BLaER1 (cell line): Measurements from ENCODE around the gene TMEM205.
"Not testable (repeated sequence)": the region's sequence is repeated elsewhere in the genome, so short reads cannot be mapped to it uniquely, and the experiment has no call there.

ENCODE experiments used
- H3K27ac ChIP-seq: shearing (Covaris generic); formaldehyde crosslinking; 2 replicates; pipeline ENCODE4 v1.8.1; 2022
- H3K27me3 ChIP-seq: shearing (Covaris generic); formaldehyde crosslinking; 2 replicates; pipeline ENCODE4 v1.8.1; 2022
- H3K36me3 ChIP-seq: shearing (Covaris generic); formaldehyde crosslinking; 2 replicates; pipeline ENCODE4 v1.8.1; 2022
- H3K4me1 ChIP-seq: shearing (Covaris generic); formaldehyde crosslinking; 2 replicates; pipeline ENCODE4 v1.8.1; 2022
- H3K4me2 ChIP-seq: shearing (Covaris generic); formaldehyde crosslinking; 2 replicates; pipeline ENCODE4 v1.8.1; 2022
- H3K4me3 ChIP-seq: shearing (Covaris generic); formaldehyde crosslinking; 2 replicates; pipeline ENCODE4 v1.8.1; 2022
- H3K9ac ChIP-seq: shearing (Covaris generic); formaldehyde crosslinking; 2 replicates; pipeline ENCODE4 v1.8.1; 2022
- H3K9me3 ChIP-seq: shearing (Covaris generic); formaldehyde crosslinking; 2 replicates; pipeline ENCODE4 v1.8.1; 2022
- H4K20me1 ChIP-seq: shearing (Covaris generic); formaldehyde crosslinking; 2 replicates; pipeline ENCODE4 v1.8.1; 2022
- Cebpa-rat ChIP-seq: shearing (Covaris generic); IDR thresholded peaks from 2 replicates; pipeline ENCODE4 v1.8.1; 2022

The TMEM205 gene

GRCh38 chr19:11325544-11325943 is 20.5 kb downstream of the TMEM205 start:
- no peak for TF ChIP-seq Cebpa-rat
- Histone ChIP-seq H3K4me1 (peaks cover 57% of the 10 kb centered on the region), H4K20me1 (no peaks in the 10 kb centered on the region), H3K4me2 (peak overlapping the region; percentile 94; the same call in 1 of the 2 replicates), H3K27me3 (no peaks in the 10 kb centered on the region), H3K4me3 (no peak overlapping the region), H3K27ac (0 out of 2 replicates have a peak overlapping the region, but pooled peaks have one; percentile 35), H3K36me3 (peaks cover 33% of the 10 kb centered on the region), H3K9ac (no peak overlapping the region), H3K9me3 (no peaks in the 10 kb centered on the region)

- Histone ChIP-seq H3K9ac (peak overlapping the region; percentile 73), H3K4me2 (peak overlapping the region; percentile 94)
Observed at GRCh38 chr19:11324748-11325389, 21.2 kb downstream of the TMEM205 start.

GRCh38 chr19:11324079-11324661 is 21.9 kb downstream of the TMEM205 start:
- Histone ChIP-seq H3K4me2 (peak overlapping the region; percentile 94), H4K20me1 (no peaks in the 10 kb centered on the region), H3K36me3 (peaks cover 33% of the 10 kb centered on the region), H3K4me3 (peak overlapping the region; percentile 45; the same call in 1 of the 2 replicates), H3K27me3 (no peaks in the 10 kb centered on the region), H3K4me1 (peaks cover 70% of the 10 kb centered on the region), H3K9me3 (no peaks in the 10 kb centered on the region), H3K9ac (peak overlapping the region; percentile 73), H3K27ac (peak overlapping the region; percentile 92)
- peak; percentile 100 for TF ChIP-seq Cebpa-rat

More at GRCh38 chr19:11324748-11325389, 21.2 kb downstream of the TMEM205 start:
- Histone ChIP-seq H3K9me3 (no peaks in the 10 kb centered on the region), H3K27ac (peak overlapping the region; percentile 92), H3K36me3 (peaks cover 33% of the 10 kb centered on the region), H3K4me1 (peaks cover 63% of the 10 kb centered on the region), H4K20me1 (no peaks in the 10 kb centered on the region), H3K4me3 (peak overlapping the region; percentile 45; the same call in 1 of the 2 replicates), H3K27me3 (no peaks in the 10 kb centered on the region)
- no peak for TF ChIP-seq Cebpa-rat

- Histone ChIP-seq H3K4me2 (peak overlapping the region; percentile 94), H3K4me3 (peak overlapping the region; percentile 45; the same call in 1 of the 2 replicates), H3K4me1 (peaks cover 75% of the 10 kb centered on the region), H3K9me3 (no peaks in the 10 kb centered on the region), H3K9ac (peak overlapping the region; percentile 73), H3K27me3 (no peaks in the 10 kb centered on the region), H3K36me3 (peaks cover 31% of the 10 kb centered on the region), H3K27ac (peak overlapping the region; percentile 92), H4K20me1 (no peaks in the 10 kb centered on the region)
- TF ChIP-seq Cebpa-rat = no peak
Observed at GRCh38 chr19:11323601-11324078, 22.4 kb downstream of the TMEM205 start.

GRCh38 chr19:11322269-11323024 is 23.6 kb downstream of the TMEM205 start:
- H3K9ac ChIP-seq = no peak overlapping the region
- no peak for TF ChIP-seq Cebpa-rat
- H3K4me1 ChIP-seq = peaks cover 86% of the 10 kb centered on the region
- peaks cover 19% of the 10 kb centered on the region for H3K36me3 ChIP-seq
- H3K27ac ChIP-seq = no peak overlapping the region
- no peaks in the 10 kb centered on the region for H4K20me1 ChIP-seq
- H3K4me2 ChIP-seq = peak overlapping the region; percentile 94
- H3K27me3 ChIP-seq = no peaks in the 10 kb centered on the region
- no peaks in the 10 kb centered on the region for H3K9me3 ChIP-seq
- no peak overlapping the region for H3K4me3 ChIP-seq

- Histone ChIP-seq H3K4me3 (no peak overlapping the region), H3K9ac (no peak overlapping the region), H3K4me1 (peaks cover 92% of the 10 kb centered on the region), H3K4me2 (peak overlapping the region; percentile 94), H3K27ac (no peak overlapping the region), H3K36me3 (peaks cover 9% of the 10 kb centered on the region), H3K9me3 (no peaks in the 10 kb centered on the region), H3K27me3 (no peaks in the 10 kb centered on the region), H4K20me1 (no peaks in the 10 kb centered on the region)
- TF ChIP-seq Cebpa-rat = no peak
Observed at GRCh38 chr19:11321191-11322126, 24.6 kb downstream of the TMEM205 start.

GRCh38 chr19:11320278-11320995 is 25.6 kb downstream of the TMEM205 start:
- not testable (repeated sequence) for H3K4me3 ChIP-seq, H3K27me3 ChIP-seq, H3K36me3 ChIP-seq, H3K27ac ChIP-seq, H3K9me3 ChIP-seq, H4K20me1 ChIP-seq, H3K9ac ChIP-seq
- peaks cover 86% of the 10 kb centered on the region for H3K4me1 ChIP-seq
- peak overlapping the region; percentile 94 for H3K4me2 ChIP-seq

- H3K36me3 ChIP-seq = no peaks in the 10 kb centered on the region
Observed at GRCh38 chr19:11306337-11306736, 39.7 kb downstream of the TMEM205 start.

GRCh38 chr19:11304936-11305335 is 41.1 kb downstream of the TMEM205 start:
- no peak for TF ChIP-seq Cebpa-rat
- no peak overlapping the region for H3K27ac ChIP-seq
- H4K20me1 ChIP-seq = no peaks in the 10 kb centered on the region

More at GRCh38 chr19:11306337-11306736, 39.7 kb downstream of the TMEM205 start:
- no peak overlapping the region for H3K27ac ChIP-seq
- H4K20me1 ChIP-seq = no peaks in the 10 kb centered on the region
- H3K4me1 ChIP-seq = no peaks in the 10 kb centered on the region
- H3K4me3 ChIP-seq = no peak overlapping the region
- no peaks in the 10 kb centered on the region for H3K27me3 ChIP-seq
- H3K9ac ChIP-seq = no peak overlapping the region
- H3K4me2 ChIP-seq = no peak overlapping the region
- no peaks in the 10 kb centered on the region for H3K9me3 ChIP-seq
- TF ChIP-seq Cebpa-rat = no peak

More at GRCh38 chr19:11304936-11305335, 41.1 kb downstream of the TMEM205 start:
- no peaks in the 10 kb centered on the region for H3K27me3 ChIP-seq
- H3K4me3 ChIP-seq = no peak overlapping the region
- H3K4me2 ChIP-seq = no peak overlapping the region
- H3K9ac ChIP-seq = no peak overlapping the region
- H3K36me3 ChIP-seq = no peaks in the 10 kb centered on the region
- H3K9me3 ChIP-seq = no peaks in the 10 kb centered on the region
- H3K4me1 ChIP-seq = no peaks in the 10 kb centered on the region
